H9 (cell line): ENCODE measurements around the gene OR10T2. TPM values are rescaled to one million over a fixed set of nuclear protein-coding genes. Genes with fewer than 3 reads are reported as not detected.

ENCODE experiments used
- DNase-seq: peaks from one replicate; pipeline ENCODE4 v3.0.0-alpha.2; 2017
- H2AFZ ChIP-seq: one replicate; pipeline ENCODE4 v1.6.1; 2013; ENCODE audit warnings: mild to moderate bottlenecking, low read length, control low read depth, moderate library complexity
- H2AK5ac ChIP-seq: 2 replicates; pipeline ENCODE4 v1.6.1; 2013; ENCODE audit warnings: low read length, control low read depth, mixed read lengths; ENCODE audit not compliant: insufficient read length
- H2BK120ac ChIP-seq: one replicate; pipeline ENCODE4 v1.6.1; 2013; ENCODE audit warnings: low read depth, mild to moderate bottlenecking, low read length, control low read depth, inconsistent platforms; ENCODE audit not compliant: poor library complexity, severe bottlenecking
- H2BK12ac ChIP-seq: 2 replicates; pipeline ENCODE4 v1.6.1; 2013; ENCODE audit warnings: low read length, control low read depth, mixed read lengths, low read depth; ENCODE audit not compliant: insufficient read length
- H2BK15ac ChIP-seq: 2 replicates; pipeline ENCODE4 v1.6.1; 2013; ENCODE audit warnings: low read depth, low read length, control low read depth
- H2BK20ac ChIP-seq: one replicate; pipeline ENCODE4 v1.6.1; 2013; ENCODE audit warnings: low read depth, mild to moderate bottlenecking, low read length, control low read depth, inconsistent platforms; ENCODE audit not compliant: poor library complexity, severe bottlenecking
- H2BK5ac ChIP-seq: 2 replicates; pipeline ENCODE4 v1.6.1; 2013; ENCODE audit warnings: low read length, control low read depth, mixed read lengths; ENCODE audit not compliant: insufficient read length
- H3K14ac ChIP-seq: 2 replicates; pipeline ENCODE4 v1.6.1; 2013; ENCODE audit warnings: low read length, control low read depth; ENCODE audit not compliant: insufficient read depth
- H3K18ac ChIP-seq: 2 replicates; pipeline ENCODE4 v1.6.1; 2013; ENCODE audit warnings: low read depth, mild to moderate bottlenecking, mixed read lengths, low read length, control low read depth; ENCODE audit not compliant: insufficient read length
- H3K23ac ChIP-seq: 2 replicates; pipeline ENCODE4 v1.6.1; 2013; ENCODE audit warnings: low read length, control low read depth, mixed read lengths, low read depth; ENCODE audit not compliant: insufficient read length
- H3K23me2 ChIP-seq: 2 replicates; pipeline ENCODE4 v1.6.1; 2013; ENCODE audit warnings: low read depth, mild to moderate bottlenecking, mixed read lengths, low read length, control low read depth; ENCODE audit not compliant: insufficient read length, poor library complexity, severe bottlenecking
- H3K27ac ChIP-seq: 2 replicates; pipeline ENCODE4 v1.5.1; 2013; ENCODE audit warnings: low read length, control low read depth, mixed read lengths, low read depth; ENCODE audit not compliant: insufficient read length
- H3K27me3 ChIP-seq: 2 replicates; pipeline ENCODE4 v1.6.1; 2013; ENCODE audit warnings: low read length, control low read depth, inconsistent platforms; ENCODE audit not compliant: insufficient read depth
- H3K4ac ChIP-seq: 2 replicates; pipeline ENCODE4 v1.6.1; 2013; ENCODE audit warnings: low read depth, mild to moderate bottlenecking, control low read depth, inconsistent platforms, low read length, moderate library complexity
- H3K4me1 ChIP-seq: 2 replicates; pipeline ENCODE4 v1.6.1; 2013; ENCODE audit warnings: low read length, control low read depth, inconsistent platforms; ENCODE audit not compliant: insufficient read depth
- H3K4me2 ChIP-seq: 2 replicates; pipeline ENCODE4 v1.6.1; 2013; ENCODE audit warnings: low read length, control low read depth, mixed read lengths; ENCODE audit not compliant: insufficient read length, insufficient read depth
- H3K56ac ChIP-seq: 2 replicates; pipeline ENCODE4 v1.6.1; 2013; ENCODE audit warnings: low read depth, mild to moderate bottlenecking, mixed read lengths, low read length, control low read depth; ENCODE audit not compliant: insufficient read length
- H3K79me1 ChIP-seq: 2 replicates; pipeline ENCODE4 v1.6.1; 2013; ENCODE audit warnings: low read depth, mild to moderate bottlenecking, moderate library complexity, low read length, control low read depth, inconsistent platforms; ENCODE audit not compliant: insufficient read depth, poor library complexity, severe bottlenecking
- H3K79me2 ChIP-seq: 2 replicates; pipeline ENCODE4 v1.6.1; 2013; ENCODE audit warnings: low read length, control low read depth, inconsistent platforms; ENCODE audit not compliant: insufficient read depth
- H3K9ac ChIP-seq: 2 replicates; pipeline ENCODE4 v1.6.1; 2013; ENCODE audit warnings: low read length, control low read depth, mixed read lengths; ENCODE audit not compliant: insufficient read length; ENCODE audit errors: extremely low read depth
- H3K9me3 ChIP-seq: one replicate; pipeline ENCODE4 v1.6.1; 2013; ENCODE audit warnings: low read depth, low read length, inconsistent platforms; ENCODE audit not compliant: control insufficient read depth
- H3T11ph ChIP-seq: one replicate; pipeline ENCODE4 v1.6.1; 2013; ENCODE audit warnings: mild to moderate bottlenecking, low read length, control low read depth, inconsistent platforms
- H4K20me1 ChIP-seq: one replicate; pipeline ENCODE4 v1.6.1; 2013; ENCODE audit not compliant: control insufficient read depth, insufficient read length, insufficient read depth
- H4K5ac ChIP-seq: 2 replicates; pipeline ENCODE4 v1.6.1; 2013; ENCODE audit warnings: low read depth, mild to moderate bottlenecking, mixed read lengths, low read length, control low read depth; ENCODE audit not compliant: insufficient read length
- H4K8ac ChIP-seq: replicated peaks from 2 replicates; pipeline ENCODE4 v1.6.1; 2013; ENCODE audit warnings: low read length, control low read depth, mixed read lengths, low read depth; ENCODE audit not compliant: insufficient read length
- H4K91ac ChIP-seq: 2 replicates; pipeline ENCODE4 v1.6.1; 2013; ENCODE audit warnings: low read depth, mild to moderate bottlenecking, moderate library complexity, mixed read lengths, low read length, control low read depth; ENCODE audit not compliant: insufficient read length
- H3K27ac Mint-ChIP-seq, 3 experiments: 2 replicates in 2 of 3; 3 replicates in 1 of 3; pipeline ENCODE4 v1.8.0; 2020 to 2021; ENCODE audit warnings: mixed read lengths in 3 of 3, mild to moderate bottlenecking in 1 of 3, moderate library complexity in 1 of 3
- H3K27me3 Mint-ChIP-seq: 2 replicates; pipeline ENCODE4 v1.8.0; 2021; ENCODE audit warnings: low read depth, mild to moderate bottlenecking, moderate library complexity, mixed read lengths
- H3K36me3 Mint-ChIP-seq, 3 experiments: 2 replicates in 2 of 3; 3 replicates in 1 of 3; pipeline ENCODE4 v1.8.0; 2020 to 2021; ENCODE audit warnings: low read depth in 3 of 3, mixed read lengths in 3 of 3; ENCODE audit not compliant: insufficient read depth in 1 of 3
- H3K4me1 Mint-ChIP-seq, 2 experiments: 2 replicates each; pipeline ENCODE4 v1.8.0; 2020; ENCODE audit warnings: mixed read lengths in 2 of 2
- H3K4me3 Mint-ChIP-seq, 2 experiments: 2 replicates in 1 of 2; 3 replicates in 1 of 2; pipeline ENCODE4 v1.8.0; 2020 to 2021; ENCODE audit warnings: mild to moderate bottlenecking in 2 of 2, mixed read lengths in 2 of 2, moderate library complexity in 1 of 2
- H3K9me3 Mint-ChIP-seq, 2 experiments: 2 replicates in 1 of 2; 3 replicates in 1 of 2; pipeline ENCODE4 v1.8.0; 2020; ENCODE audit warnings: mild to moderate bottlenecking in 2 of 2, mixed read lengths in 2 of 2, moderate library complexity in 1 of 2
- CTCF ChIP-seq: fragments of 200-600 bp; sonication (generic); conservative IDR thresholded peaks from 3 replicates; pipeline ENCODE4 v1.8.0; 2021; ENCODE audit warnings: antibody characterized with exemption, mild to moderate bottlenecking
- WGBS: extraction: QIAGEN DNeasy Blood & Tissue Kit; methylation state at CpG from one replicate; pipeline ENCODE4 v1.1.7; 2013; ENCODE audit warnings: missing lambda C conversion rate, low lambda C conversion rate, mixed read lengths; ENCODE audit not compliant: insufficient read length; ENCODE audit errors: extremely low coverage; 5-methylcytosine and 5-hydroxymethylcytosine counted together
- total RNA-seq: library from RNA; stranded (reverse); gene quantifications from 2 replicates; pipeline ENCODE4 v1.2.1, GENCODE V29; 2021

Gene OR10T2
- total RNA-seq, 1 experiment from 2014 or later = not detected

- peaks cover 10% of the 10 kb centered on the region in 2 experiments; a peak in 3 of 4 replicates for H3K4me1 Mint-ChIP-seq
- no peak overlapping the region for H3K9ac ChIP-seq
- WGBS = no CpG with 5 or more reads among the region's 10 CpGs
- no peaks in the 10 kb centered on the region for H3K79me1 ChIP-seq
- no peak overlapping the region for H3K4me3 Mint-ChIP-seq
- H3K9me3 Mint-ChIP-seq = no peaks in the 10 kb centered on the region
- no peaks in the 10 kb centered on the region for H3K27me3 ChIP-seq
- H2AK5ac ChIP-seq = no peak overlapping the region
- no peak overlapping the region for H3K18ac ChIP-seq
- H3K4ac ChIP-seq = no peak overlapping the region
- TF ChIP-seq CTCF = no peak
- H2BK15ac ChIP-seq = no peak overlapping the region
- no peaks in the 10 kb centered on the region; the same call in 1 of the 2 replicates for H3K79me2 ChIP-seq
- no peak overlapping the region for H2BK120ac ChIP-seq
- H2BK5ac ChIP-seq = no peak overlapping the region
- no peaks in the 10 kb centered on the region for H4K20me1 ChIP-seq
- H3K14ac ChIP-seq = no peak overlapping the region
- H3K36me3 Mint-ChIP-seq = no peaks in the 10 kb centered on the region
- no peak overlapping the region for H4K8ac ChIP-seq
- no peak overlapping the region for H3K27ac ChIP-seq
- H3K23ac ChIP-seq = no peak overlapping the region
- H3K4me1 ChIP-seq = no peaks in the 10 kb centered on the region
- no peak for DNase-seq
- no peak overlapping the region for H4K5ac ChIP-seq
- H3K27me3 Mint-ChIP-seq = peaks cover 2% of the 10 kb centered on the region; the same call in 1 of the 2 replicates
- H2BK12ac ChIP-seq = no peak overlapping the region
- no peak overlapping the region for H2AFZ ChIP-seq
- H3K23me2 ChIP-seq = no peaks in the 10 kb centered on the region
- no peak overlapping the region for H3T11ph ChIP-seq
- H3K56ac ChIP-seq = no peak overlapping the region
- no peaks in the 10 kb centered on the region for H3K9me3 ChIP-seq
- no peak overlapping the region for H3K4me2 ChIP-seq
- H3K27ac Mint-ChIP-seq = no peak overlapping the region
- no peak overlapping the region for H2BK20ac ChIP-seq
- H4K91ac ChIP-seq = no peak overlapping the region
Observed at GRCh38 chr1:158355773-158356285, 43.4 kb downstream of the OR10T2 start.
